Keratinocyte (primary cell): ENCODE measurements around the gene PPP2R5E.

Source experiments
- CTCF ChIP-seq, 3 experiments: IDR thresholded peaks in 1 of 3; conservative IDR thresholded peaks in 1 of 3; optimal IDR thresholded peaks in 1 of 3; 2 replicates in 2 of 3; 3 replicates in 1 of 3; pipeline versions ENCODE3 to v1.5.1; 2011; ENCODE audit warnings: low read length in 3 of 3, mild to moderate bottlenecking in 3 of 3, moderate library complexity in 2 of 3, control low read depth in 1 of 3, inconsistent platforms in 1 of 3; ENCODE audit not compliant: insufficient read depth in 2 of 3; ENCODE audit errors: extremely low read depth in 1 of 3
- EZH2 ChIP-seq: IDR thresholded peaks from one replicate; pipeline ENCODE4 v1.6.1; 2012; ENCODE audit warnings: inconsistent platforms, mild to moderate bottlenecking, low read length, moderate library complexity

- TF ChIP-seq EZH2 (no peak), CTCF (optimal IDR thresholded peaks at IDR 0.05 in 1 of 3, IDR thresholded peaks at IDR 0.05 in 1 of 3, conservative IDR thresholded peaks at IDR 0.05 in 1 of 3; ENCODE audit: extremely low read depth in 1 of 3, insufficient read depth in 2 of 3, low read length in 3 of 3) (no peak)
These were observed 19.2 kb upstream of the PPP2R5E start for GRCh38 chr14:63562405-63562804.
